ENCODE results near the gene RGL3. TPM values are rescaled to one million over a fixed set of nuclear protein-coding genes. Genes with fewer than 3 reads are reported as not detected.

The RGL3 gene
- total and polyA plus RNA-seq, 2 donors (not counting 1 experiment from before 2014, with no cell fraction given), result 0.20 to 4.0 TPM

DNA sequence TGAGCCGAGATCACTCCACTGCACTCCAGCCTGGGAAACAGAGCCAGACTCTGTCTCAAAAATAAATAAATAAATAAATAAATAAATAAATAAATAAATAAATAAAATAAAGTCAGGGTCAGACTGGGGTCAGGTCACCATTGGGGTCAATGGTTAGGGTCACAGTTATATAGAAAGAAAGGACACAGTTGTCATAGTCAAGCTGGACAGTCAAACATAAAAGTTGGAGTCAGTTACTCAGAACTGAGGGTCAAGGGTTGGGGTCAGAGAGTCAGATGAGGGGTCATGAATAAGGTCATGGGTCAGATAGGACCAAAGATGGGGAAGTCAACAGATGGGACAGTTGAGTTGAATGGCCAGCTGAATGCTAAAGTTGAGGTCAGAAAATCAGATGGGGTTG lies 18.3 kb downstream of the RGL3 start:
- no peaks in the 10 kb centered on the region for H3K36me3 ChIP-seq (ENCODE audit: control insufficient read depth, insufficient read depth, low read length)
- H3K79me2 ChIP-seq (ENCODE audit: control insufficient read depth, insufficient read depth, low read length), result no peaks in the 10 kb centered on the region
- H3K9ac ChIP-seq (ENCODE audit: insufficient read depth, low read length), result no peak overlapping the region
- TF ChIP-seq EZH2 (IDR thresholded peaks at IDR 0.05; ENCODE audit: low read length, missing control alignments), result no peak
- TF ChIP-seq, protein P1, sequence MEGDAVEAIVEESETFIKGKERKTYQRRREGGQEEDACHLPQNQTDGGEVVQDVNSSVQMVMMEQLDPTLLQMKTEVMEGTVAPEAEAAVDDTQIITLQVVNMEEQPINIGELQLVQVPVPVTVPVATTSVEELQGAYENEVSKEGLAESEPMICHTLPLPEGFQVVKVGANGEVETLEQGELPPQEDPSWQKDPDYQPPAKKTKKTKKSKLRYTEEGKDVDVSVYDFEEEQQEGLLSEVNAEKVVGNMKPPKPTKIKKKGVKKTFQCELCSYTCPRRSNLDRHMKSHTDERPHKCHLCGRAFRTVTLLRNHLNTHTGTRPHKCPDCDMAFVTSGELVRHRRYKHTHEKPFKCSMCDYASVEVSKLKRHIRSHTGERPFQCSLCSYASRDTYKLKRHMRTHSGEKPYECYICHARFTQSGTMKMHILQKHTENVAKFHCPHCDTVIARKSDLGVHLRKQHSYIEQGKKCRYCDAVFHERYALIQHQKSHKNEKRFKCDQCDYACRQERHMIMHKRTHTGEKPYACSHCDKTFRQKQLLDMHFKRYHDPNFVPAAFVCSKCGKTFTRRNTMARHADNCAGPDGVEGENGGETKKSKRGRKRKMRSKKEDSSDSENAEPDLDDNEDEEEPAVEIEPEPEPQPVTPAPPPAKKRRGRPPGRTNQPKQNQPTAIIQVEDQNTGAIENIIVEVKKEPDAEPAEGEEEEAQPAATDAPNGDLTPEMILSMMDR (conservative IDR thresholded peaks at IDR 0.05 in 1 of 2, IDR thresholded peaks at IDR 0.05 in 1 of 2; ENCODE audit: low read depth in 1 of 2, low read length in 2 of 2), result no peak
- H3K4me2 ChIP-seq (ENCODE audit: extremely low read depth, insufficient read depth, low read length), result no peak overlapping the region
- no peak overlapping the region for H3K27ac ChIP-seq (ENCODE audit: insufficient read depth, low read length)
- DNase-seq (ENCODE audit: low read depth in 2 of 2), result no peak
- H3K27me3 ChIP-seq (ENCODE audit: control insufficient read depth, insufficient read depth, low read length), result no peaks in the 10 kb centered on the region
- H4K20me1 ChIP-seq (ENCODE audit: control insufficient read depth, extremely low read depth, insufficient read depth, low read length), result no peaks in the 10 kb centered on the region
- no peaks in the 10 kb centered on the region for H3K9me3 ChIP-seq (ENCODE audit: control insufficient read depth, insufficient read depth, low read depth, low read length)
- H3K4me3 ChIP-seq (replicated peaks in 1 of 4; ENCODE audit: control extremely low read depth in 1 of 4, insufficient read depth in 1 of 4, low read depth in 3 of 4, low read length in 4 of 4), result no peak overlapping the region
- H3K4me1 ChIP-seq (ENCODE audit: control insufficient read depth, extremely low read depth, insufficient read depth, low read length), result no peaks in the 10 kb centered on the region
- no peak overlapping the region for H2AFZ ChIP-seq (ENCODE audit: low read length)

DNA sequence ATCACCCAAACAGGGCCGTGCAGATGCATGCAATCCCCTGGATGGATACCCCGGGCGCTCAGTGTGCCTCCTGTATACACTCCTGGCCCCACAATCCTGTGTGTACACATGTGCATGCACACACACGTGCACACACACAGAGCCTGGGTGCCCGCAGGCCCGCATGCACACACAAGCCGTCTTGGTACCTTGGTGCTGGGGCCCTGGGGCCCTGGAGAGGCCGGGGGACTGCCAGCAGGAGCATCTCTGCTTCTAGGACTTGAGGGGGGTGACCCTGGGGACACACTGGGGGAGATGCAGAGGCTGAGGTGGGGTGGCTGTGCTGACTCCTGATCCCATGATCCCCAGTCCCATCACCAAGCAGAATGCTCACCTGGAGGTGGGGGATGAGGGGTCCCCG lies 19.4 kb downstream of the RGL3 start:
- Histone ChIP-seq H3K4me3 (replicated peaks in 1 of 4; ENCODE audit: control extremely low read depth in 1 of 4, insufficient read depth in 1 of 4, low read depth in 3 of 4, low read length in 4 of 4) (no peak overlapping the region), H3K9ac (ENCODE audit: insufficient read depth, low read length) (no peak overlapping the region), H3K4me1 (ENCODE audit: control insufficient read depth, extremely low read depth, insufficient read depth, low read length) (no peaks in the 10 kb centered on the region), H3K27ac (ENCODE audit: insufficient read depth, low read length) (no peak overlapping the region), H2AFZ (ENCODE audit: low read length) (no peak overlapping the region), H4K20me1 (ENCODE audit: control insufficient read depth, extremely low read depth, insufficient read depth, low read length) (no peaks in the 10 kb centered on the region), H3K9me3 (ENCODE audit: control insufficient read depth, insufficient read depth, low read depth, low read length) (no peaks in the 10 kb centered on the region), H3K36me3 (ENCODE audit: control insufficient read depth, insufficient read depth, low read length) (no peaks in the 10 kb centered on the region), H3K4me2 (ENCODE audit: extremely low read depth, insufficient read depth, low read length) (no peak overlapping the region), H3K79me2 (ENCODE audit: control insufficient read depth, insufficient read depth, low read length) (no peaks in the 10 kb centered on the region), H3K27me3 (ENCODE audit: control insufficient read depth, insufficient read depth, low read length) (no peaks in the 10 kb centered on the region)
- TF ChIP-seq, protein P1 (conservative IDR thresholded peaks at IDR 0.05 in 1 of 2, IDR thresholded peaks at IDR 0.05 in 1 of 2; ENCODE audit: low read depth in 1 of 2, low read length in 2 of 2), result no peak
- no peak for TF ChIP-seq EZH2 (IDR thresholded peaks at IDR 0.05; ENCODE audit: low read length, missing control alignments)
- no peak for DNase-seq (ENCODE audit: low read depth in 2 of 2)

- H3K9me3 ChIP-seq (ENCODE audit: control insufficient read depth, insufficient read depth, low read depth, low read length), result no peaks in the 10 kb centered on the region
- H4K20me1 ChIP-seq (ENCODE audit: control insufficient read depth, extremely low read depth, insufficient read depth, low read length), result no peaks in the 10 kb centered on the region
- H3K27me3 ChIP-seq (ENCODE audit: control insufficient read depth, insufficient read depth, low read length), result no peaks in the 10 kb centered on the region
- no peak for DNase-seq (ENCODE audit: low read depth in 2 of 2)
- no peak overlapping the region for H3K4me3 ChIP-seq (replicated peaks in 1 of 4; ENCODE audit: control extremely low read depth in 1 of 4, insufficient read depth in 1 of 4, low read depth in 3 of 4, low read length in 4 of 4)
- no peak for TF ChIP-seq EZH2 (IDR thresholded peaks at IDR 0.05; ENCODE audit: low read length, missing control alignments)
- TF ChIP-seq, protein P1 (conservative IDR thresholded peaks at IDR 0.05 in 1 of 2, IDR thresholded peaks at IDR 0.05 in 1 of 2; ENCODE audit: low read depth in 1 of 2, low read length in 2 of 2), result no peak
- H3K27ac ChIP-seq (ENCODE audit: insufficient read depth, low read length), result no peak overlapping the region
- no peak overlapping the region for H2AFZ ChIP-seq (ENCODE audit: low read length)
- no peak overlapping the region for H3K4me2 ChIP-seq (ENCODE audit: extremely low read depth, insufficient read depth, low read length)
- no peaks in the 10 kb centered on the region for H3K79me2 ChIP-seq (ENCODE audit: control insufficient read depth, insufficient read depth, low read length)
- H3K4me1 ChIP-seq (ENCODE audit: control insufficient read depth, extremely low read depth, insufficient read depth, low read length), result no peaks in the 10 kb centered on the region
- no peaks in the 10 kb centered on the region for H3K36me3 ChIP-seq (ENCODE audit: control insufficient read depth, insufficient read depth, low read length)
- H3K9ac ChIP-seq (ENCODE audit: insufficient read depth, low read length), result no peak overlapping the region
Measured at GRCh38 chr19:11397089-11397610, 22.0 kb downstream of the RGL3 start.
